Effector memory CD4-positive, alpha-beta T cell (primary cell): Measurements from ENCODE around the gene VAV2.

Source experiments
- DNase-seq, 3 donors: peaks; one replicate each; pipeline ENCODE4 v3.0.0-alpha.2; 2020
- H3K27ac ChIP-seq: 2 replicates; pipeline ENCODE4 v1.7.0; 2013; ENCODE audit warnings: mild to moderate bottlenecking, low read length, moderate library complexity; ENCODE audit not compliant: insufficient read depth, poor library complexity, severe bottlenecking
- H3K27me3 ChIP-seq: replicated peaks from 2 replicates; pipeline ENCODE4 v1.7.0; 2013; ENCODE audit warnings: mild to moderate bottlenecking, low read length; ENCODE audit not compliant: insufficient read depth, control insufficient read depth, poor library complexity, severe bottlenecking
- H3K36me3 ChIP-seq: 2 replicates; pipeline ENCODE4 v1.7.0; 2013; ENCODE audit warnings: mild to moderate bottlenecking, low read length, moderate library complexity; ENCODE audit not compliant: control insufficient read depth, insufficient read depth
- H3K4me1 ChIP-seq: 2 replicates; pipeline ENCODE4 v1.7.0; 2013; ENCODE audit warnings: low read length, mild to moderate bottlenecking; ENCODE audit not compliant: control insufficient read depth, insufficient read depth, poor library complexity, severe bottlenecking
- H3K4me3 ChIP-seq: 2 replicates; pipeline ENCODE4 v1.7.0; 2013; ENCODE audit warnings: low read length, low read depth, mild to moderate bottlenecking; ENCODE audit not compliant: insufficient read depth, poor library complexity, severe bottlenecking
- H3K9me3 ChIP-seq: 2 replicates; pipeline ENCODE4 v1.7.0; 2013; ENCODE audit warnings: mild to moderate bottlenecking, low read length, moderate library complexity; ENCODE audit not compliant: control insufficient read depth

VAV2 gene

GRCh38 chr9:133915534-133916158, 76.5 kb downstream of the VAV2 start:
- H3K4me1 ChIP-seq, result no peaks in the 10 kb centered on the region
- no peak for DNase-seq
- no peaks in the 10 kb centered on the region for H3K27me3 ChIP-seq
- no peaks in the 10 kb centered on the region for H3K9me3 ChIP-seq
- H3K36me3 ChIP-seq, result no peaks in the 10 kb centered on the region
- no peak overlapping the region for H3K27ac ChIP-seq
- no peak overlapping the region for H3K4me3 ChIP-seq

- DNase-seq, result no peak
- Histone ChIP-seq H3K27ac (no peak overlapping the region), H3K4me3 (no peak overlapping the region), H3K9me3 (no peaks in the 10 kb centered on the region), H3K36me3 (no peaks in the 10 kb centered on the region), H3K27me3 (no peaks in the 10 kb centered on the region), H3K4me1 (no peaks in the 10 kb centered on the region)
Measured at GRCh38 chr9:133914442-133915342, 77.4 kb downstream of the VAV2 start.

- Histone ChIP-seq H3K4me3 (no peak overlapping the region), H3K27ac (no peak overlapping the region), H3K27me3 (no peaks in the 10 kb centered on the region), H3K4me1 (no peaks in the 10 kb centered on the region), H3K9me3 (no peaks in the 10 kb centered on the region), H3K36me3 (no peaks in the 10 kb centered on the region)
- no peak for DNase-seq
Measured at GRCh38 chr9:133913571-133914369, 78.4 kb downstream of the VAV2 start.

GRCh38 chr9:133910855-133911514, 81.1 kb downstream of the VAV2 start:
- H3K9me3 ChIP-seq, result no peaks in the 10 kb centered on the region
- H3K4me3 ChIP-seq, result no peak overlapping the region
- no peaks in the 10 kb centered on the region for H3K4me1 ChIP-seq
- H3K27ac ChIP-seq, result no peak overlapping the region
- H3K36me3 ChIP-seq, result no peaks in the 10 kb centered on the region
- H3K27me3 ChIP-seq, result no peaks in the 10 kb centered on the region
- DNase-seq, result no peak

- Histone ChIP-seq H3K27me3 (no peaks in the 10 kb centered on the region), H3K4me3 (no peak overlapping the region), H3K9me3 (no peaks in the 10 kb centered on the region), H3K4me1 (no peaks in the 10 kb centered on the region), H3K36me3 (no peaks in the 10 kb centered on the region), H3K27ac (no peak overlapping the region)
- DNase-seq, result no peak
Measured at GRCh38 chr9:133906932-133907910, 84.9 kb downstream of the VAV2 start.

DNA sequence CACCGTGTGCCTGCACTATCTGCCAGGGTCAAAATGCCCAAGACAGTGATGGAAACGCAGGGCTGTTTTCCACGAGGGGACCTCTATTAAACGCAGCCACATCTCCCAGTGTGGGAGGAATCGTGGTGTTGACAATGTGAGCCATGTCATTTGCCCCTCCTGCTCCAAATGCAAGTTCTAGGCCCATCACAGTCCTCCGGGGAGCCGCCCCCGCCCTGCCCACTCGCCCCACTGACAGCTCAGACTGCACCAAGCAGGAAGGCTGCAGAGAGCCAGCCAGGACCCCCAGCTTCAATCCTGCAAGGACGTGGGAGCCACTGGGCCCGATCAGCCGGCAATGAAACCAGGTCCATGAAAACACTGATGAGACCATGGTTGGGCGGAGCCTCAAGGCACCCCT, 85.9 kb downstream of the VAV2 start:
- Histone ChIP-seq H3K9me3 (no peaks in the 10 kb centered on the region), H3K4me1 (no peaks in the 10 kb centered on the region), H3K27ac (no peak overlapping the region), H3K27me3 (no peaks in the 10 kb centered on the region), H3K4me3 (no peak overlapping the region), H3K36me3 (no peaks in the 10 kb centered on the region)
- no peak for DNase-seq

DNA sequence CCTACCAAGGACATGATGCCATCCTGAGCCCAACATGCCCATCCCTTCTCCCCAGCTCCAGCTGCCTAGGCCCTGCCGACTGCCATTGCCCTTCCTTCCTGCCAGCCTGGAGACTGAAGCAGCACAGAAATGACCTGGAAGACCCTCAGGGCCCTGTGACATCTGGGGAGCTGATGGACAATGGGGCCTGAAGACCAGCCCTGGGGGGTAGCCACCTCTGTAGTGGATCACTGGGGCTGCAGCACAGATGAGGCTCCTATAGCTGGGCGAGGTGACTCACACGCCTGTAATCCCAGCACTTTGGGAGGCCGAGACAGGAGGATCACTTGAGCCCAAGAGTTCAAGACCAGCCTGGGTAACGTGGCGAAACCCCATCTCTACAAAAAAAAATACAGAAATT, 86.6 kb downstream of the VAV2 start:
- Histone ChIP-seq H3K36me3 (no peaks in the 10 kb centered on the region), H3K9me3 (no peaks in the 10 kb centered on the region), H3K4me3 (no peak overlapping the region), H3K27ac (no peak overlapping the region), H3K4me1 (no peaks in the 10 kb centered on the region), H3K27me3 (no peaks in the 10 kb centered on the region)
- DNase-seq, result no peak

DNA sequence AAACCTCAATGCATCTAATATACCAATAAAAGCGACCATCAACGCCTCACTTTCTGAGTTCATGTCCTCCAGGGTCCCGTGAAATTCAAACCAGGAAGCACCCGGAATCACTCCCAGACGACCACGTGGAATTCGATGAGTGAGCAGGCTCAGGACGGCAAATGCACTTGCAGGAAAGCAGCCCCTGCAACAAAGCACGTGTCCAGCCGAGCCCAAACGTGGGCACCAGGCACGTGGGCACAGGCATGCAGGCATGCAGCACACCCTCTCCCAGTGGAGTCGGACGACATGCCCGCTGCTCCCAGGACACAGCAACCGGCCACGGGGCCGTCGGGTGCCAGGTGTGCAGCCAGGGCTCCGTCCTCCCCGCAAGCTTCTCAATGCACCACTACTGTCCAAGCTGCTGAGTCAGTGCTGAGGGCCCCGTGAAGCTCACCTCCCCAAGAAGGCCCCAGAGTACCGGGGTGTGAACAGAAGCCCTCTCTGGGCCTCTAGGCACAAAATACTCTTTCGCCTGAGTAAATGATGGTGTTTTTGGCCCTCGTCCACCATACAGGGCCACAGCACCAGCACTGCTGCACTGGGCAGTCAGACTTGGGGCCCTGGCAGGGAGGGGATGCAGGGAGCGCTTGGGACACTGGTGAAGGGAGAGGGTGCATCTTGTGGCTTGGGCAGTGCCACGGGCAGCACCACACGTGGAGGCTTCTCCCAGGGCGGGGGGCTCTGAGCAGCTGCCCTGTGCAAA, 87.6 kb downstream of the VAV2 start:
- H3K9me3 ChIP-seq, result no peaks in the 10 kb centered on the region
- DNase-seq, result no peak
- no peak overlapping the region for H3K27ac ChIP-seq
- no peaks in the 10 kb centered on the region for H3K4me1 ChIP-seq
- no peaks in the 10 kb centered on the region for H3K36me3 ChIP-seq
- H3K27me3 ChIP-seq, result no peaks in the 10 kb centered on the region
- H3K4me3 ChIP-seq, result no peak overlapping the region
